Inflammatory macrophage treated with lipopolysaccharide for 1 hour (primary cell): ENCODE data around the gene KAT2A.

Experiments used
- DNase-seq, 2 donors: peaks; one replicate each; pipeline ENCODE4 v3.0.0-alpha.2; 2020 to 2022

KAT2A gene

GRCh38 chr17:42090964-42091790, 30.0 kb downstream of the KAT2A start:
- DNase-seq = no peak

GRCh38 chr17:42088736-42089135, 32.4 kb downstream of the KAT2A start:
- no peak for DNase-seq

- no peak for DNase-seq
Measured at GRCh38 chr17:42087736-42088705, 33.1 kb downstream of the KAT2A start.

GRCh38 chr17:42087042-42087701, 34.0 kb downstream of the KAT2A start:
- no peak for DNase-seq

GRCh38 chr17:42081516-42082129, 39.5 kb downstream of the KAT2A start:
- DNase-seq = no peak

GRCh38 chr17:42079541-42079940, 41.6 kb downstream of the KAT2A start:
- DNase-seq = no peak

GRCh38 chr17:42078396-42079043, 42.6 kb downstream of the KAT2A start:
- no peak for DNase-seq

- DNase-seq = no peak
Measured at GRCh38 chr17:42077755-42078154, 43.4 kb downstream of the KAT2A start.

- no peak for DNase-seq
Measured at GRCh38 chr17:42076797-42077559, 44.2 kb downstream of the KAT2A start.

- no peak for DNase-seq
Measured at GRCh38 chr17:42075789-42076188, 45.4 kb downstream of the KAT2A start.

GRCh38 chr17:42072323-42073187, 48.6 kb downstream of the KAT2A start:
- no peak for DNase-seq

- no peak for DNase-seq
Measured at GRCh38 chr17:42071810-42072209, 49.4 kb downstream of the KAT2A start.

GRCh38 chr17:42068979-42069378, 52.2 kb downstream of the KAT2A start:
- DNase-seq = no peak

- peak; percentile 26 to 85 for DNase-seq
Measured at GRCh38 chr17:42067371-42068091, 53.6 kb downstream of the KAT2A start.

- no peak for DNase-seq
Measured at GRCh38 chr17:42065201-42065600, 56.0 kb downstream of the KAT2A start.
